Cardiac fibroblast (primary cell): ENCODE results near the gene PLA2G4E.

ENCODE experiments used
- DNase-seq, 2 donors: peaks; one replicate each; pipeline versions ENCODE4 v3.0.0 to v3.0.0-alpha.2; 2010; ENCODE audit warnings: low read depth in 2 of 2
- H3K4me3 ChIP-seq, 2 donors: replicated peaks in 1 of 2; 1 replicate in 1 of 2; 2 replicates in 1 of 2; pipeline ENCODE4 v1.5.1; 2011; ENCODE audit warnings: low read depth in 2 of 2, low read length in 2 of 2, mild to moderate bottlenecking in 2 of 2, moderate library complexity in 1 of 2
- TF ChIP-seq, protein P1 (sequence below): IDR thresholded peaks from one replicate; pipeline ENCODE4 v1.5.1; 2011; ENCODE audit warnings: low read depth, mild to moderate bottlenecking, low read length, inconsistent platforms

PLA2G4E gene

DNA sequence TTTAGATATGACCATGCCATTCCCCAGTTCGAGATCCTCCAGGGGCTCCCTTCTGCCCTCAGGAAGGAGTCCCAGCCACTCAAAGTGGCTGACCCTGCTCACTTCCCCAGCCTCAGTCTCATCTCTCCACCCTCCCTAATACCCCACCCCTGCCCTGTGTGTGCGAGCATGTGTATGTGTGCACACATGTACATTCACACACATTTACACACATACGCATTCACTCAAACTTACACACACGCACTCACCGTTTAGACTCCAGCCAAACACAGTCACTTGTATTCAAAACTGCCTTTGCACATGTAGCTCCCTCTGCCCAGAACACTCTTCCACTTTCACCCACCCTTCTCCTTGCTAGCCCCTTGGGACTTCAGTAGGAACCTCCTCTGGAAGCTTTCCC, 11.4 kb downstream of the PLA2G4E start:
- TF ChIP-seq, protein P1, sequence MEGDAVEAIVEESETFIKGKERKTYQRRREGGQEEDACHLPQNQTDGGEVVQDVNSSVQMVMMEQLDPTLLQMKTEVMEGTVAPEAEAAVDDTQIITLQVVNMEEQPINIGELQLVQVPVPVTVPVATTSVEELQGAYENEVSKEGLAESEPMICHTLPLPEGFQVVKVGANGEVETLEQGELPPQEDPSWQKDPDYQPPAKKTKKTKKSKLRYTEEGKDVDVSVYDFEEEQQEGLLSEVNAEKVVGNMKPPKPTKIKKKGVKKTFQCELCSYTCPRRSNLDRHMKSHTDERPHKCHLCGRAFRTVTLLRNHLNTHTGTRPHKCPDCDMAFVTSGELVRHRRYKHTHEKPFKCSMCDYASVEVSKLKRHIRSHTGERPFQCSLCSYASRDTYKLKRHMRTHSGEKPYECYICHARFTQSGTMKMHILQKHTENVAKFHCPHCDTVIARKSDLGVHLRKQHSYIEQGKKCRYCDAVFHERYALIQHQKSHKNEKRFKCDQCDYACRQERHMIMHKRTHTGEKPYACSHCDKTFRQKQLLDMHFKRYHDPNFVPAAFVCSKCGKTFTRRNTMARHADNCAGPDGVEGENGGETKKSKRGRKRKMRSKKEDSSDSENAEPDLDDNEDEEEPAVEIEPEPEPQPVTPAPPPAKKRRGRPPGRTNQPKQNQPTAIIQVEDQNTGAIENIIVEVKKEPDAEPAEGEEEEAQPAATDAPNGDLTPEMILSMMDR: no peak
- H3K4me3 ChIP-seq: no peak overlapping the region
- DNase-seq: no peak

DNA sequence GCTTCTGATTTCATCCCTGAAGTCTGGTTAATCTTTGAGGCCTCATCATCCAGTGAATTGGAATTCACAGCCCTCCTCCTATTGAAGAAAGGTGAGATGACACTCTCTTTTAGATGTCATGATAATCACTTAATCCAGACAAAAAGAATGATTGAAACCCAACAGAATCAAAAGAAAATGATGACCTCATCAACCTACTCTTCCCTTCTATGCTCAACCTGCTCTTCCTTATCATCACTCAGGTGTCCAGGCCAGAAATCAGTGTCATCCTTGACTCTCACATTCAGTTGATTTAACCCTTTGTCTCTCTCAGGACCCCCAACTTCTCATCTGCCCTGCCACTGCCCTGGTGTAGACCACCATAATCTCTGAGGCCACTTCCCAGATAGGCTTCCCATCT, 11.8 kb downstream of the PLA2G4E start:
- TF ChIP-seq, protein P1: no peak
- no peak overlapping the region for H3K4me3 ChIP-seq
- no peak for DNase-seq

DNA sequence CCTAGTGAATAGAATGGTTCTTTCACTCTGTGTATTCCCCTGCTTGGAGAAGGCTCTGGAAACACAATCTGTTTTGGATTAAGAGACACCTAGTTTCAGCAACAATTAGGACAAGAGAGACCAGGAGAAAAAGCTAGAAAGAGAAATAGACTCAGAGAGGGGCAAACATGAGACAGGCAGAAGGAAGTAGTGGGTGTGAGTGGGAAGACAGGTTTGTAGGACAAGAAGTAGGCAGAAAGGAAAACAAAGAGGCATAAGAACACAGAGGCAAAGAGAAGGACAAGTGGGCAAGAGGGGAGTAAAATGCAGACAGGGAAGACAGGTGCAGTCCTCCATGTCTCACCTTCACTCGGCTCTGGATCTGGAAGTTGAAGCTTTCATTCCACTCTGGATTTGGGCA, 13.5 kb downstream of the PLA2G4E start:
- no peak overlapping the region for H3K4me3 ChIP-seq
- TF ChIP-seq, protein P1: no peak
- no peak for DNase-seq

DNA sequence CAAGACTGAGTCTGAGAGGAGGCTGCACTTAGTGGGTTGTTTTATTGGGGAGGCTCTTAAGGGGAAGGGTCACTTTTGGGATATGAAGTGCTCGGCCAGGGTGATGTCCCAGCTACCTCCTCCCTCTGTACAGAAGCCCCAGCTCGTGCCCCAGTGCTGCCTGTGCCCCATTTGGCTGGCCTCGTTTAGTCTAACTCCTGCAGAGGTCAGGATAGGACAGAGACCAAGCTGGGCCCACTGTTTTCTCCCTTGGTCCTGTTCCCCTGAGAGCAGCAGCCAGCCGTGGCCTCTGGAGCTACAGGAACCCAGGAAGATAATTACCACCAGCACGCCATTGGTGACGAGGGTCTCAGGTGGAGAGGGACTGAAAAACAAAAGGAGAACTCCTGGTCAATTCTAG, 18.5 kb downstream of the PLA2G4E start:
- TF ChIP-seq, protein P1: no peak
- DNase-seq: no peak

DNA sequence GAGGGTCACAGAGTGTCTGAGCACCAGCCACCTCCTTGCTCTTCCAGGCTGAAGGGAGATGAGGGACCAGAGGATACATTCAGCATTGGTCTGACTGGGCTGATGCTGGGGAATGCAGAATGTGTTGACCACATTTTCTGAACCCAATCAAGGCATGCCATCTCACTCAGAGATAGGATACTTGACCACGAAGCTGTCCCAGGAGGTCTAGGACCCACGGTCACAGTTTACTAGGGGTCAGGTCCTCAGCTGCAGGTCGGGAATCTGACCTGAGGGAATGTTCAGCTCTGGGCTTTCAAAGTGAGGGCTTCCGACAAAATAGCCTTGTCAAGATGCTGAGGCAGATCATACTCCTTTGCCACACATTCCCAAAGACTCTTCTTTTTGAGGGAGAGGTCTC, 19.6 kb downstream of the PLA2G4E start:
- DNase-seq: no peak
- no peak overlapping the region for H3K4me3 ChIP-seq
- TF ChIP-seq, protein P1: no peak

More for the DNA sequence above, 18.5 kb downstream of the PLA2G4E start:
- no peak overlapping the region for H3K4me3 ChIP-seq

DNA sequence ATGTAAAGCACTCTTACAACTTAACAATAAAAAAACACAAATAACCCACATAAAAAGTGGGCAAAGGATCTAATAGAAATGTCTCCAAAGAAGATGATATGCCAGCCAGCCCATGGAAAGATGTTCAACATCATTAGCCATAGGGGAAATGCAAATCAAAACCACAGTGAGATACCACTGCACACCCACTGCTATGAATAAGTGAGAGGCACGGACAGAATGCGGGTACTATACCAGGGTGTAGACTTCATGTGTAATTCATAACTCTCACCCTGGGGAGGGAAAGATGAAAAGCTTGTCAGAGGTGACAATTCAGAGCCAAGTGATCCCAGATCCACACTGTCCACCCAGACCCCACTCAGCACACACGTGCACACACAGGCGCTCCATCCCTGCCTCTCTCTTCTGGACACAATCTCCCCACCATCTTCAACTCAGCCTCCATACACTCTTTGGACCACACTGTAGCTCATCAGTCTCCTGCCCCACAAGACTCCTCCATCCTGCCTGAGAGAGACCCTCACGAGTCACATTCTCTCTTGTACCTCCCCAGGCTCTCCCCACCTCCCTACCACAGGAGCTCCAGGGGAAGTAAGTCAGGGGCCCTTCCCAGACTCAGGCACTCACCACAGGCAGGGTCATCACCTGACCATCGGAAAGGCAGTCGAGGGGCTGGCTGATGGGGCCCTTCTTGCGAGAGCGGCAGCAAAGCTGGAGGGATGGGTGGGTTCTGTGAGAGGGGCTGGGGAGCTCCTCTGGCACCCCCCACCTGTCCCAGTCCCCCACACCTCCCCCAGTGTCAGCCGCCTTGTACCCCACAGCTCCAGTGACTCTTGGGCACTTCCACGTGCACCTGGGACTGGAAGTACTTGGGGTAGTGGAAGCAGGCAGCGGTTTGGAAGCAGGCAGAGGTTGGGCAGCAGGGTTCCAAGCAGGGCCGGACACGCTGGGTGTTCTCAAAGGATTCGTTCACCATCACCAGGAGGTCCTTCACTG, 21.3 kb downstream of the PLA2G4E start:
- no peak overlapping the region for H3K4me3 ChIP-seq
- no peak for DNase-seq
- TF ChIP-seq, protein P1: no peak
